ENCODE measurements around the gene GNB1L.

The GNB1L gene

DNA sequence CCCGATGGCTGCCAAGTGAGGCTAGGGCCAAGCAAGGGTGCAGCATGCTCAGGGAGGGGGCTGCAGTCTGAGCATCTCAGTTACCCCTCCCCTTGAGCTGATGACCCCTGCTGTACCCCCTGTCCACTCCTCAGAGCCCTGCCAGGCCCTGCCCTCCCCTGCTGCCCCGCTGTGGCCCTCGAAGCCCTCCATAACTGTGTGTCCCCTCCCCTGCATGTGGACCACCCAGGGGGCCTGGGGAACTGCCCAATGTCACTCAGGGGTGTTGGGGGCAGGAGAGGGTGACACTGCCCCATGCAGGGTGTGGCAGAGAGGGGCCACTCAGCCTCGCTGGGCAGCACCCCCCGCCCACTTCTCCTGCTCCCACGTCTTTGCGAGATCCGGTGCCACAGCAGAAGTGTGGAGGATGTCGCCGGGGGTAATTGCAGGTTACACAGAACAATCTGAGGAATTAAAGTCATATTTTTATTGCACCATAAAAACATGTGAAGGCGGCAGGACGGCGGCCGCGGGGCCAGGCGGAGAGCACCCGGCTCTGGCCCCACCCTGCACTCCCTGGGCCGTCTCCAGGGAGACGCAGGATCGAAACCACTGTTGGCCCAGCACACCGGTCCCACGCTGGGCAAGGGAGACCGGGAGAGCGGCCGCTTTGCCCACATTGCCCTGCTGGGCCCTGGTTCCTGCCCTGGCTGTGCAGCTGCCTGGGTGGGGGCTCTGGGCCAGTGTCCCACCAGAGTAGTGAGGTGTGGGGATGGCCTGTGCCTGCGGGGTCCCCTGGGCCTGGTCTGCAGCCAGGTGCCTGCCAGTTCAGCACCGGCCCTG is 18.7 kb upstream of the GNB1L start:
- no peak for ATAC-seq
- TF ChIP-seq BACH2 (CRISPR knock-in tag; IDR thresholded peaks at IDR 0.05; ENCODE audit: borderline replicate concordance): no peak
- TF ChIP-seq ZFP30 (CRISPR knock-in tag; IDR thresholded peaks at IDR 0.05): no peak
- no peak for TF ChIP-seq OSR1 (CRISPR knock-in tag; IDR thresholded peaks at IDR 0.05)
- TF ChIP-seq ZNF70 (CRISPR knock-in tag; IDR thresholded peaks at IDR 0.05): no peak
- TF ChIP-seq CSDC2 (CRISPR knock-in tag; IDR thresholded peaks at IDR 0.05): no peak
- TF ChIP-seq TOX (CRISPR knock-in tag; IDR thresholded peaks at IDR 0.05; ENCODE audit: borderline replicate concordance): no peak
- no peak for TF ChIP-seq GLIS3 (CRISPR knock-in tag; IDR thresholded peaks at IDR 0.05)
- no peak for TF ChIP-seq ISL1 (CRISPR knock-in tag; IDR thresholded peaks at IDR 0.05)
- TF ChIP-seq ESRRG (CRISPR knock-in tag; IDR thresholded peaks at IDR 0.05): no peak
- TF ChIP-seq, protein P1, sequence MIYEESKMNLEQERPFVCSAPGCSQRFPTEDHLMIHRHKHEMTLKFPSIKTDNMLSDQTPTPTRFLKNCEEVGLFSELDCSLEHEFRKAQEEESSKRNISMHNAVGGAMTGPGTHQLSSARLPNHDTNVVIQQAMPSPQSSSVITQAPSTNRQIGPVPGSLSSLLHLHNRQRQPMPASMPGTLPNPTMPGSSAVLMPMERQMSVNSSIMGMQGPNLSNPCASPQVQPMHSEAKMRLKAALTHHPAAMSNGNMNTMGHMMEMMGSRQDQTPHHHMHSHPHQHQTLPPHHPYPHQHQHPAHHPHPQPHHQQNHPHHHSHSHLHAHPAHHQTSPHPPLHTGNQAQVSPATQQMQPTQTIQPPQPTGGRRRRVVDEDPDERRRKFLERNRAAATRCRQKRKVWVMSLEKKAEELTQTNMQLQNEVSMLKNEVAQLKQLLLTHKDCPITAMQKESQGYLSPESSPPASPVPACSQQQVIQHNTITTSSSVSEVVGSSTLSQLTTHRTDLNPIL (CRISPR knock-in tag; IDR thresholded peaks at IDR 0.05; ENCODE audit: low read depth): no peak
- TF ChIP-seq, protein P2, sequence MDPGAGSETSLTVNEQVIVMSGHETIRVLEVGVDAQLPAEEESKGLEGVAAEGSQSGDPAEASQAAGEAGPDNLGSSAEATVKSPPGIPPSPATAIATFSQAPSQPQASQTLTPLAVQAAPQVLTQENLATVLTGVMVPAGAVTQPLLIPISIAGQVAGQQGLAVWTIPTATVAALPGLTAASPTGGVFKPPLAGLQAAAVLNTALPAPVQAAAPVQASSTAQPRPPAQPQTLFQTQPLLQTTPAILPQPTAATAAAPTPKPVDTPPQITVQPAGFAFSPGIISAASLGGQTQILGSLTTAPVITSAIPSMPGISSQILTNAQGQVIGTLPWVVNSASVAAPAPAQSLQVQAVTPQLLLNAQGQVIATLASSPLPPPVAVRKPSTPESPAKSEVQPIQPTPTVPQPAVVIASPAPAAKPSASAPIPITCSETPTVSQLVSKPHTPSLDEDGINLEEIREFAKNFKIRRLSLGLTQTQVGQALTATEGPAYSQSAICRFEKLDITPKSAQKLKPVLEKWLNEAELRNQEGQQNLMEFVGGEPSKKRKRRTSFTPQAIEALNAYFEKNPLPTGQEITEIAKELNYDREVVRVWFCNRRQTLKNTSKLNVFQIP (CRISPR knock-in tag; IDR thresholded peaks at IDR 0.05; ENCODE audit: borderline replicate concordance, low read depth): no peak
- TF ChIP-seq ZNF565 (CRISPR knock-in tag; conservative IDR thresholded peaks at IDR 0.05; ENCODE audit: low read depth): no peak
- TF ChIP-seq PPARA (CRISPR knock-in tag; IDR thresholded peaks at IDR 0.05; ENCODE audit: borderline replicate concordance): no peak
- TF ChIP-seq, protein P3, sequence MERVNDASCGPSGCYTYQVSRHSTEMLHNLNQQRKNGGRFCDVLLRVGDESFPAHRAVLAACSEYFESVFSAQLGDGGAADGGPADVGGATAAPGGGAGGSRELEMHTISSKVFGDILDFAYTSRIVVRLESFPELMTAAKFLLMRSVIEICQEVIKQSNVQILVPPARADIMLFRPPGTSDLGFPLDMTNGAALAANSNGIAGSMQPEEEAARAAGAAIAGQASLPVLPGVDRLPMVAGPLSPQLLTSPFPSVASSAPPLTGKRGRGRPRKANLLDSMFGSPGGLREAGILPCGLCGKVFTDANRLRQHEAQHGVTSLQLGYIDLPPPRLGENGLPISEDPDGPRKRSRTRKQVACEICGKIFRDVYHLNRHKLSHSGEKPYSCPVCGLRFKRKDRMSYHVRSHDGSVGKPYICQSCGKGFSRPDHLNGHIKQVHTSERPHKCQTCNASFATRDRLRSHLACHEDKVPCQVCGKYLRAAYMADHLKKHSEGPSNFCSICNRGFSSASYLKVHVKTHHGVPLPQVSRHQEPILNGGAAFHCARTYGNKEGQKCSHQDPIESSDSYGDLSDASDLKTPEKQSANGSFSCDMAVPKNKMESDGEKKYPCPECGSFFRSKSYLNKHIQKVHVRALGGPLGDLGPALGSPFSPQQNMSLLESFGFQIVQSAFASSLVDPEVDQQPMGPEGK (CRISPR knock-in tag; IDR thresholded peaks at IDR 0.05; ENCODE audit: borderline replicate concordance): no peak
- TF ChIP-seq RARB (CRISPR knock-in tag; IDR thresholded peaks at IDR 0.05): no peak

DNA sequence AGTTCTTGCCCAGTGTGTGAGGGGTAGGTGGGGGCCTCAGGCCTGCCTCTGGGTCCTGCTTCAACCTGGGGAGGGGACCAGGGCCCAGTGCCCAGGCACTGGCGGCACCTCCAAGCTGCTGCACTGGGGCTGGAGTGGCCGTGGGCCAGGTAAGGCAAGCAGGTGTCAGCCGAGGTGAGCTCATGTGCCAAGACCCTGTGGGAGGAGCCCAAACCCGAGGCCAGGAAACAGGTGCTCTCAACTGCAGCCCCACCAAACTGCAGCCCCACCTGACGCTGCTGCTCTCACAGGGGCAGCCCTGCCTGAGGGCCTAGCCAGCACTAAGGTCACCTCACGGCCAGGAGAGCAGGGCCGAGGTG is 18.1 kb upstream of the GNB1L start:
- TF ChIP-seq ZC3H10 (CRISPR knock-in tag; IDR thresholded peaks at IDR 0.05) (no peak), RARB (CRISPR knock-in tag; IDR thresholded peaks at IDR 0.05) (no peak), ZNF70 (CRISPR knock-in tag; IDR thresholded peaks at IDR 0.05) (no peak), PPARA (CRISPR knock-in tag; IDR thresholded peaks at IDR 0.05; ENCODE audit: borderline replicate concordance) (no peak), SNAI2 (CRISPR knock-in tag; IDR thresholded peaks at IDR 0.05) (no peak), ZFP30 (CRISPR knock-in tag; IDR thresholded peaks at IDR 0.05) (no peak), CSDC2 (CRISPR knock-in tag; IDR thresholded peaks at IDR 0.05) (no peak)
- TF ChIP-seq, protein P1 (CRISPR knock-in tag; IDR thresholded peaks at IDR 0.05; ENCODE audit: low read depth): no peak
- TF ChIP-seq, protein P3 (CRISPR knock-in tag; IDR thresholded peaks at IDR 0.05; ENCODE audit: borderline replicate concordance): no peak
- ATAC-seq: no peak

DNA sequence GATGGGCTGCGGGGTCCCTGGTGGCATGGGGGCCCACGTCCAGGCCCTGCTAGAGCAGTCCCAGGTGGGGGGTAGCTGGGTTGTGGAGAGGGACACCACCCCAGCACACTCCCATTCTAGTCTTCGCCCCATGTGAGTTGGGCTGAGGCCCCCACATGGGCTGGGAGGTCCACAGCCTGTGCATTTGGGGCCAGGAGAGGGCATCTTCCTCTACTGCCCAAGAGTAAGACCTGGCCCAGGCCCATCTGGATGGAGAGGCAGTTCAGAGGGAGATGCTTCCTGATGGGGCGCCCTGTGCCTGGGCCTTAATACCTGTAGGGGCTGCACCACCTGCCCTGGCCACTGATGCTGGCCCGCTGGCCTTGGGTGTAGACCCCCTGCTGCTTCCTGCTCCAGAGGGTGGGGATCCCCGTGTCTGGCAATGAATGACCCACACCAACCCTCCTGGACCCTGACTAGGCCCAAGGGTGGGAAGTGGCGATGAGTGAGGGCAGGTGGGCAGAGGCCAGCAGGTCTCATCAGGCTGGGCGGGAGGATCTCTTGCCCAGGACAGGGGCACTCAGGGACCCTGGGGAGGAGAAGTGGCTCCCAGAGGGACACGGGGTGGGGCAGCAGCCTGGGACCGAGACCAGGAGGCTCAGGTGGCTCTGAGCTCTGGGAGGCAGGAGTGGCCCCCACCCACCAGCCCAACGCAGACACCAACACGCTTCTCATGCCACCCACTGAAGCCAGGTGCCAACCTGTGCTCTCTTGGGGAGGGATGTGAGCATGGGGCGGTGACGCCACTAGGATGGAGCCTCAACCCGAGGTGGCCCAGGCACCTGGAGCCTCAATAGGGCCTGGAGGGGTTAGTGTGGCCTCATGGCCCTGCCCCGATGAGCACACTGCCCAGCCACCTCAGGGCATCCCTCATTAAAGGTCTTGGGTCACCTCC is 17.4 kb upstream of the GNB1L start:
- TF ChIP-seq ESRRG (CRISPR knock-in tag; IDR thresholded peaks at IDR 0.05) (no peak), ZFP3 (CRISPR knock-in tag; IDR thresholded peaks at IDR 0.05) (no peak), GLIS3 (CRISPR knock-in tag; IDR thresholded peaks at IDR 0.05) (no peak), ZC3H10 (CRISPR knock-in tag; IDR thresholded peaks at IDR 0.05) (no peak), ZNF565 (CRISPR knock-in tag; conservative IDR thresholded peaks at IDR 0.05; ENCODE audit: low read depth) (no peak), ZNF8 (CRISPR knock-in tag; IDR thresholded peaks at IDR 0.05) (no peak), ARNTL (CRISPR knock-in tag; IDR thresholded peaks at IDR 0.05; ENCODE audit: borderline replicate concordance, low read depth) (no peak)
- TF ChIP-seq, protein P3 (CRISPR knock-in tag; IDR thresholded peaks at IDR 0.05; ENCODE audit: borderline replicate concordance): no peak
- TF ChIP-seq, protein P4, sequence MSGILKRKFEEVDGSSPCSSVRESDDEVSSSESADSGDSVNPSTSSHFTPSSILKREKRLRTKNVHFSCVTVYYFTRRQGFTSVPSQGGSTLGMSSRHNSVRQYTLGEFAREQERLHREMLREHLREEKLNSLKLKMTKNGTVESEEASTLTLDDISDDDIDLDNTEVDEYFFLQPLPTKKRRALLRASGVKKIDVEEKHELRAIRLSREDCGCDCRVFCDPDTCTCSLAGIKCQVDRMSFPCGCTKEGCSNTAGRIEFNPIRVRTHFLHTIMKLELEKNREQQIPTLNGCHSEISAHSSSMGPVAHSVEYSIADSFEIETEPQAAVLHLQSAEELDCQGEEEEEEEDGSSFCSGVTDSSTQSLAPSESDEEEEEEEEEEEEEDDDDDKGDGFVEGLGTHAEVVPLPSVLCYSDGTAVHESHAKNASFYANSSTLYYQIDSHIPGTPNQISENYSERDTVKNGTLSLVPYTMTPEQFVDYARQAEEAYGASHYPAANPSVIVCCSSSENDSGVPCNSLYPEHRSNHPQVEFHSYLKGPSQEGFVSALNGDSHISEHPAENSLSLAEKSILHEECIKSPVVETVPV (CRISPR knock-in tag; IDR thresholded peaks at IDR 0.05): no peak
- TF ChIP-seq, protein P1 (CRISPR knock-in tag; IDR thresholded peaks at IDR 0.05; ENCODE audit: low read depth): no peak
- ATAC-seq: no peak

Measured in SK-N-SH treated with all-trans-retinoic acid at 6 μM for 48 hours (cell line).